ENCODE data around the gene PTPRN2. TPM values are rescaled to one million over a fixed set of nuclear protein-coding genes. Genes with fewer than 3 reads are reported as not detected.

PTPRN2 gene
- total RNA-seq, 1 donor from 2014 or later: 32.2 TPM

DNA sequence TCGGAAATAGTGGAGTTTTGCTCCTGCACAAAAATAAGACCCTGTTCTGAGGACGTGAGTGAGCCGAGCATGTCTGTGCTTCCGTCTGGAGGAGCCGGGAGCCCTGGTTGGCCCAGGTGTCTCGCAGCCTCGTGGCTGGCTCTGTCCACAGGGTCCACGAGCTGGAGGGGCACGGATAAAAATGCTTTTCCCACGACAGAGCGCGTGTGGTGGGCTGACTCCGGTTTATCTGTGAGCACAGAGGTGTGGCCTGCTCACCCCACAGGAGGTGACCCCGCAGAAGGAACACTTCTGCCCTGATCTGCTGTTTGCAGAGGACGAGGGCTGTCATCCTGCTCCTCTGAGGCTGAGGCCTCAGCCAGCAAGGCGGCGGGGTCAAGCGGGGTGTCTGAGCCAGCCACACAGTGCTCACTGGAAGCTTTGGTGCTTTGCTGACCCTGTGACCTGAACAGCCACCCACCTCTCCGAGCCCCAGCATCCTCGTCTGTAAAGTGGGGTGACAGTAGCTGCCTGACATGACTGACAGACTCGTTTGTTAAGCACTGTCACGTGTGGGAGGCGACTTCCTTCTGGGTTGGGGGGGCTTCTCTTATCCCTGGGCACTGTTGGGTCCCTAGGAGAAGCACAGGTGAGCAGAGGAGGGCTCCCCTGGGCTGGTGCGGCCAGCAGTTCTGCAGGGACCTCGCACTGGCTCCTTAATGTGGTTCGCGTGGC lies 1088.3 kb downstream of the PTPRN2 start:
- no peaks in the 10 kb centered on the region for H3K27me3 Mint-ChIP-seq (ENCODE audit: low read depth)

DNA sequence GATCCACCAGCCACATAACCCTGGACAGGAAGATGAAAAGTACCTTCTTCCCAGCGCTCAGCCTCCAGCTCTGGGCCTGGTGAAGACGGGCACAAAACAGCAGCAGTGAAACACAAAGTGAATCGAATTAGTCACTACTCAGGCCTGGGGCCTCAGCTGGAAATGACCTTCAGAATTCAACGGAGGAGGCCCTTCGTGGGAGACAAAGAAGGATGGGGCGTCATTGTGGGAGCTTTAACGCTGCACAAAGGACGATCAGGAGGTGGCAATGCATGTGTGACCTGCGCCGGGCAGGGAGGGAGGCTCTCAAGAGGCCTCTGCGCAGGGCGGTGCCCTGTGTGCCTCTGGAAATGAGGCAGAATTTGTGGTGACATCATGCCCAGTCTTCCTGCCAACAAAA lies 1089.0 kb downstream of the PTPRN2 start:
- Mint-ChIP-seq H3K27me3 (ENCODE audit: low read depth) (peaks cover 4% of the 10 kb centered on the region), H3K4me1 (peaks cover 40% of the 10 kb centered on the region), H3K36me3 (ENCODE audit: low read depth) (no peaks in the 10 kb centered on the region), H3K27ac (ENCODE audit: unreplicated experiment) (peak overlapping the region; percentile 93), H3K4me3 (peak overlapping the region; percentile 14), H3K9me3 (no peaks in the 10 kb centered on the region)
- DNase-seq (ENCODE audit: low read depth, low spot score): no peak
- TF ChIP-seq, protein P1, sequence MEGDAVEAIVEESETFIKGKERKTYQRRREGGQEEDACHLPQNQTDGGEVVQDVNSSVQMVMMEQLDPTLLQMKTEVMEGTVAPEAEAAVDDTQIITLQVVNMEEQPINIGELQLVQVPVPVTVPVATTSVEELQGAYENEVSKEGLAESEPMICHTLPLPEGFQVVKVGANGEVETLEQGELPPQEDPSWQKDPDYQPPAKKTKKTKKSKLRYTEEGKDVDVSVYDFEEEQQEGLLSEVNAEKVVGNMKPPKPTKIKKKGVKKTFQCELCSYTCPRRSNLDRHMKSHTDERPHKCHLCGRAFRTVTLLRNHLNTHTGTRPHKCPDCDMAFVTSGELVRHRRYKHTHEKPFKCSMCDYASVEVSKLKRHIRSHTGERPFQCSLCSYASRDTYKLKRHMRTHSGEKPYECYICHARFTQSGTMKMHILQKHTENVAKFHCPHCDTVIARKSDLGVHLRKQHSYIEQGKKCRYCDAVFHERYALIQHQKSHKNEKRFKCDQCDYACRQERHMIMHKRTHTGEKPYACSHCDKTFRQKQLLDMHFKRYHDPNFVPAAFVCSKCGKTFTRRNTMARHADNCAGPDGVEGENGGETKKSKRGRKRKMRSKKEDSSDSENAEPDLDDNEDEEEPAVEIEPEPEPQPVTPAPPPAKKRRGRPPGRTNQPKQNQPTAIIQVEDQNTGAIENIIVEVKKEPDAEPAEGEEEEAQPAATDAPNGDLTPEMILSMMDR (conservative IDR thresholded peaks at IDR 0.05): no peak

More for the DNA sequence above, 1088.3 kb downstream of the PTPRN2 start:
- DNase-seq (ENCODE audit: low read depth, low spot score): no peak
- Mint-ChIP-seq H3K4me3 (peak overlapping the region; percentile 14), H3K9me3 (peaks cover under 1% of the 10 kb centered on the region), H3K4me1 (peaks cover 40% of the 10 kb centered on the region), H3K27ac (ENCODE audit: unreplicated experiment) (peak overlapping the region; percentile 93), H3K36me3 (ENCODE audit: low read depth) (no peaks in the 10 kb centered on the region)
- TF ChIP-seq, protein P1 (conservative IDR thresholded peaks at IDR 0.05): no peak

DNA sequence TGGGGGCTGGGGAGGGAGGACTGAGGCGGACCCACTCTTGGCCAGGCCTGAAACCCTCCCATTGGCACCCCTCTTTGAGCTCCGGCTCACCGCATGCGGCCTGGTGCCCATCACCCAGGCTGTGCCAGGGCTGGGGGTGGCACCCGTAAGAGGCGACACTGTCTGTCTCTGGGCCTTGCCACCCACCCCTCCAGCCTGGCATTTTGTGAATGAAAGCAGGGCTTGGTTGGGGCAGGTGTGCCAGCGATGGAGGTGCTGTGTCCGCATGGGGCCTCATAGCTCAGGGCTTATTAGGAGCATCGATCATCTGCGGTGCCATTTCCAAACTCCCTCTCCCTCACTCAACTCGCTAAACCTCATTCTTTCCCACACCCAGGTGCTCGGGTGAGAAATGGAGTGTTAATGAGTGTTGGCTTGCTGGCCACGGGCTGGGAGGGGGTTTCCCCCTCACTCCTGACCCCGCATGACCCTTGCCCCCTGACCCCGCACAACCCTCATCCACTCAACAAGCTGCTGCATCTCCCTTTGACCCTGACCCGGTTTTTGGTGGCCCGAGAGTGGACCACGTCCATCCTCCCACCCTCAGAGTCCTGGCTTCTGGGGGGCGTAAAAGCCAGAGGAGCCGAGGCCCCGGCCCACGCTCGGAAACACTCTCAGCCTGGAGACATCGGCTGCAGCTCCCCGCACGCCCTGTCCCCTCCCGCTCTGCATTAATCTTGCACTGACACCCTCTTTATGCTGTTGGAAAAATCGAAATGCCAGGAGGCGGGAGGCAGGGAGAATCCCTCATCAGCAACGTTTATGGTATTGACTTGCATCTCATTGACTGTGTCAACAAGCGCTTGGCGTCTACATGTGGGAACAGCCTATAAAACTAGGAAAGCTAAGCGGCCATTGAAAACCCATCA lies 1089.6 kb downstream of the PTPRN2 start:
- Mint-ChIP-seq H3K36me3 (ENCODE audit: low read depth) (no peaks in the 10 kb centered on the region), H3K27me3 (ENCODE audit: low read depth) (peaks cover 4% of the 10 kb centered on the region), H3K4me1 (peaks cover 39% of the 10 kb centered on the region), H3K9me3 (no peaks in the 10 kb centered on the region), H3K4me3 (peak overlapping the region; percentile 14), H3K27ac (ENCODE audit: unreplicated experiment) (peak overlapping the region; percentile 93)
- DNase-seq (ENCODE audit: low read depth, low spot score): no peak
- TF ChIP-seq, protein P1 (conservative IDR thresholded peaks at IDR 0.05): no peak

DNA sequence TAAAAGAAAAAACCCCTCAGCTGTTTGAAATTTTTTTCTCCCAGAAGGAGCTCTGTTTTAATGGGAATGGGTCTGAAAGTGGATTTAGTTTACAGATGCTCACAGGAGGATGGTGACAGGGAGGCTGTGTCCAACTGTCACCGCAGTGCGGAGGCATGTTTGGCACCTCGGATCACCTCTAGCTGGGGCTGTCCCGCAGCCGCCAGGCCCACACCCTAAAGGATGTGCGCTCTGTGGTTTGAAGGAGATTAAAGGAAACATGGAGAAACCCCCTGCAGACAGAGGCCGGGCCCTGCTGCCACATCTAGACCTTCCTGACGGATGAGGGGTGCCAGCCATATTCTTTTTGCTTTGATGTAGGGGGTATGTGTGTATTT lies 1090.3 kb downstream of the PTPRN2 start:
- Mint-ChIP-seq H3K4me1 (peaks cover 35% of the 10 kb centered on the region), H3K4me3 (no peak overlapping the region), H3K36me3 (ENCODE audit: low read depth) (no peaks in the 10 kb centered on the region), H3K27me3 (ENCODE audit: low read depth) (peaks cover 4% of the 10 kb centered on the region), H3K9me3 (no peaks in the 10 kb centered on the region), H3K27ac (ENCODE audit: unreplicated experiment) (no peak overlapping the region)
- no peak for DNase-seq (ENCODE audit: low read depth, low spot score)
- TF ChIP-seq, protein P1 (conservative IDR thresholded peaks at IDR 0.05): no peak

DNA sequence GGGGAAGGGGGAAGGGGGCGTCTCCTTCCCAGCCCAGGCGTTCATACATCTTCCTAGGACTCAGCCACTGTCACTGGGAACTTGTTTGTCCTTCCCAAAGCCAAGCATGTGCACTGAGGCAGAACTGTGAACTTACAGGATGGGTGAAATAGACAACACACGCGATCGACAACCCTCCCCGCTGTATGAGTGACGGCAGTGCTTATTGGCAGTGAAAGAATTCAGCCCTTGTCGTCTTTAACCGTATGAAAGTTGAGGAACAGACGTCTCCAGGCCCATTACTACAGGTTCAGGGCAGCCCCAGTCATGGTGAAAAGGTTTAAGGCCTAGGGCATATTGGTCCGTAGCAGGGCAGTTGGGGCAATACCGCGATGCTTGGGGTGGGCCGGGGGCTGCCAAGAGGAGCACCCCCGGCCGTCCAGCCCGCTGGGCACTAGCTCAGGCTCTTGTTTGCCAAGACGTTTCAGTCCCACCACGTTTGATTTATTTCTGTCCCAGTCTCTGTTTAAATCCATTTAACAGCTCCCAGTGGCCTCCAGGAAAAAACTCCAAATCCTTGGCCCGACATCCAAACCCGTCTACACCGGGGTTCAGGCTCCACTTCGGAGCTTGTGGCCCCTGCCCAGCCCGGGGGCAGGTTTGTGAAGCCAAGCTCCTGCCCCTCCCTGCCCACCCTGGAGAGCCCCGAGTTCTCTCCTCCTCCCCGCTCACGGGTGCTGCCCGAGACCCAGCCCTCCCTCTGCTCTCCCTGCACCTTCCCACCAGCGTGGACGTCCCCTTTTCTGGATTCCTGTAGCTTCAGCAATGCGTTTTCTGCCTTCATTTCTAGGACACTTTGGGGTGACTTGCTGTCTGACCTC lies 1091.0 kb downstream of the PTPRN2 start:
- H3K36me3 Mint-ChIP-seq (ENCODE audit: low read depth): no peaks in the 10 kb centered on the region
- H3K27me3 Mint-ChIP-seq (ENCODE audit: low read depth): peaks cover 4% of the 10 kb centered on the region
- no peak overlapping the region for H3K27ac Mint-ChIP-seq (ENCODE audit: unreplicated experiment)
- TF ChIP-seq, protein P1 (conservative IDR thresholded peaks at IDR 0.05): no peak
- H3K4me1 Mint-ChIP-seq: peaks cover 28% of the 10 kb centered on the region
- no peak for DNase-seq (ENCODE audit: low read depth, low spot score)
- H3K4me3 Mint-ChIP-seq: no peak overlapping the region
- H3K9me3 Mint-ChIP-seq: no peaks in the 10 kb centered on the region
